HepG2 (cell line): ENCODE results near the gene CAGE1. TPM values are rescaled to one million over a fixed set of nuclear protein-coding genes. Genes with fewer than 3 reads are reported as not detected.

Experiments used
- ARHGAP35 ChIP-seq: sonication (generic); formaldehyde crosslinking; IDR thresholded peaks from 2 replicates; pipeline ENCODE4 v1.9.0; 2022; ENCODE audit warnings: mild to moderate bottlenecking, inconsistent platforms, moderate library complexity, missing genetic modification reagents, borderline replicate concordance
- ARID2 ChIP-seq: sonication (generic); formaldehyde crosslinking; IDR thresholded peaks from 2 replicates; pipeline ENCODE4 v1.8.1; 2022; ENCODE audit warnings: mild to moderate bottlenecking, missing genetic modification reagents, borderline replicate concordance
- DMTF1 ChIP-seq: sonication (generic); formaldehyde crosslinking; IDR thresholded peaks from 2 replicates; pipeline ENCODE4 v1.4.0; 2020; ENCODE audit warnings: mild to moderate bottlenecking, missing genetic modification reagents
- HDAC1 ChIP-seq: sonication (generic); formaldehyde crosslinking; IDR thresholded peaks from 2 replicates; pipeline ENCODE4 v1.5.1; 2020; ENCODE audit warnings: mild to moderate bottlenecking, missing genetic modification reagents
- HOXD1 ChIP-seq: sonication (generic); formaldehyde crosslinking; IDR thresholded peaks from 2 replicates; pipeline ENCODE4 v1.5.0; 2020; ENCODE audit warnings: missing genetic modification reagents
- IRX3 ChIP-seq: sonication (generic); formaldehyde crosslinking; IDR thresholded peaks from 2 replicates; pipeline ENCODE4 v1.8.1; 2023; ENCODE audit warnings: mild to moderate bottlenecking, low read depth, missing genetic modification reagents, borderline replicate concordance
- KDM5B ChIP-seq: sonication (generic); formaldehyde crosslinking; IDR thresholded peaks from 2 replicates; pipeline ENCODE4 v1.4.0; 2020; ENCODE audit warnings: missing genetic modification reagents, mild to moderate bottlenecking, borderline replicate concordance
- MAFG ChIP-seq: sonication (generic); formaldehyde crosslinking; IDR thresholded peaks from 2 replicates; pipeline ENCODE4 v1.5.1; 2020; ENCODE audit warnings: mild to moderate bottlenecking, missing genetic modification reagents
- MAFK ChIP-seq, 2 experiments: IDR thresholded peaks in 1 of 2; conservative IDR thresholded peaks in 1 of 2; 2 replicates each; pipeline ENCODE4 v1.6.1; 2011; ENCODE audit warnings: improper control_type of control experiment in 2 of 2, low read length in 2 of 2
- MXI1 ChIP-seq: IDR thresholded peaks from 3 replicates; pipeline ENCODE4 v1.6.1; 2012; ENCODE audit warnings: low read depth, low read length, inconsistent platforms, borderline replicate concordance
- NCOA2 ChIP-seq: sonication (generic); formaldehyde crosslinking; IDR thresholded peaks from 2 replicates; pipeline ENCODE4 v1.8.0; 2022; ENCODE audit warnings: inconsistent platforms
- NR2C2 ChIP-seq: sonication (generic); formaldehyde crosslinking; IDR thresholded peaks from 2 replicates; pipeline ENCODE4 v1.4.0; 2020; ENCODE audit warnings: missing genetic modification reagents, mild to moderate bottlenecking, moderate library complexity, borderline replicate concordance
- PAX8 ChIP-seq: sonication (generic); formaldehyde crosslinking; IDR thresholded peaks from 2 replicates; pipeline ENCODE4 v1.8.0; 2022; ENCODE audit warnings: mild to moderate bottlenecking, missing genetic modification reagents, borderline replicate concordance
- REPIN1 ChIP-seq: sonication (generic); formaldehyde crosslinking; IDR thresholded peaks from 2 replicates; pipeline ENCODE4 v1.8.0; 2022; ENCODE audit warnings: missing genetic modification reagents, low read depth, mild to moderate bottlenecking, borderline replicate concordance
- REXO4 ChIP-seq: sonication (generic); formaldehyde crosslinking; IDR thresholded peaks from 2 replicates; pipeline ENCODE4 v1.8.0; 2022; ENCODE audit warnings: missing genetic modification reagents, mild to moderate bottlenecking, borderline replicate concordance
- RNF2 ChIP-seq: fragments of 450-650 bp; conservative IDR thresholded peaks from 2 replicates; pipeline ENCODE4 v1.6.1; 2016; ENCODE audit warnings: low read depth
- RNF219 ChIP-seq: sonication (generic); formaldehyde crosslinking; IDR thresholded peaks from 2 replicates; pipeline ENCODE4 v1.5.0; 2020; ENCODE audit warnings: mild to moderate bottlenecking, missing genetic modification reagents
- TERF1 ChIP-seq: sonication (generic); formaldehyde crosslinking; IDR thresholded peaks from 2 replicates; pipeline ENCODE4 v1.8.0; 2022; ENCODE audit warnings: mild to moderate bottlenecking, missing genetic modification reagents, moderate library complexity
- YEATS2 ChIP-seq: sonication (generic); formaldehyde crosslinking; IDR thresholded peaks from 2 replicates; pipeline ENCODE4 v1.4.0; 2020; ENCODE audit warnings: missing genetic modification reagents, borderline replicate concordance
- ZIK1 ChIP-seq: sonication (generic); formaldehyde crosslinking; IDR thresholded peaks from 2 replicates; pipeline ENCODE4 v1.5.0; 2020; ENCODE audit warnings: mild to moderate bottlenecking, low read depth, missing genetic modification reagents, borderline replicate concordance
- ZMYM2 ChIP-seq: sonication (generic); formaldehyde crosslinking; IDR thresholded peaks from 2 replicates; pipeline ENCODE4 v1.8.0; 2022; ENCODE audit warnings: mild to moderate bottlenecking, missing genetic modification reagents
- ZNF337 ChIP-seq: sonication (generic); formaldehyde crosslinking; IDR thresholded peaks from 2 replicates; pipeline ENCODE4 v1.5.1; 2020; ENCODE audit warnings: missing genetic modification reagents, low read depth, mild to moderate bottlenecking, borderline replicate concordance
- ZNF343 ChIP-seq: sonication (generic); formaldehyde crosslinking; IDR thresholded peaks from 2 replicates; pipeline ENCODE4 v1.4.0; 2020; ENCODE audit warnings: mild to moderate bottlenecking, missing genetic modification reagents
- ZNF652 ChIP-seq: IDR thresholded peaks from 2 replicates; pipeline ENCODE4 v1.6.1; 2016; ENCODE audit warnings: low read depth, borderline replicate concordance
- polyA plus RNA-seq, 8 experiments: library from polyadenylated mRNA; depleted of rRNA in 3 of 8; stranded (reverse) in 7 of 8; unstranded in 1 of 8; fragments of >200 nt; fragmentation: Illumina TruSeq in 4 of 8; extraction: Trizol in 4 of 8; gene quantifications; 2 replicates each; pipeline versions ENCODE4 v1.2.1 to v1.2.3, GENCODE V29; 2011 to 2016; ENCODE audit warnings: low read depth in 4 of 8, missing spikeins in 1 of 8, mixed read lengths in 1 of 8; ENCODE audit not compliant: insufficient read depth in 1 of 8
- total RNA-seq, 5 experiments: library from RNA; depleted of rRNA; stranded (reverse); fragments of >200 nt; fragmentation: Illumina TruSeq; extraction: Trizol; gene quantifications; 2 replicates each; pipeline ENCODE4 v1.2.3, GENCODE V29; 2016; ENCODE audit warnings: low read depth in 1 of 5

The CAGE1 gene
- total and polyA plus RNA-seq, 2 of the 13 experiments (the other 11 are each of a cell fraction or from before 2014, with no cell fraction given): 0.03 to 0.15 TPM

GRCh38 chr6:7424967-7425807 is 35.6 kb upstream of the CAGE1 start (continued):
- TF ChIP-seq RNF219 (no peak), KDM5B (CRISPR knock-in tag) (no peak), ZNF337 (CRISPR knock-in tag) (no peak), DMTF1 (no peak), ZNF652 (CRISPR knock-in tag) (no peak; the same call in 1 of the 2 replicates), ZIK1 (CRISPR knock-in tag) (no peak), NR2C2 (CRISPR knock-in tag) (no peak), HOXD1 (CRISPR knock-in tag) (no peak), TERF1 (CRISPR knock-in tag) (no peak), MXI1 (no peak; the same call in 2 of the 3 replicates), NCOA2 (CRISPR knock-in tag) (no peak), HDAC1 (no peak), IRX3 (no peak), ZMYM2 (no peak), MAFG (no peak), YEATS2 (CRISPR knock-in tag) (no peak), REXO4 (CRISPR knock-in tag) (no peak), ARHGAP35 (CRISPR knock-in tag) (no peak), RNF2 (no peak), MAFK (conservative IDR thresholded peaks at IDR 0.05 in 1 of 2, IDR thresholded peaks at IDR 0.05 in 1 of 2; ENCODE audit: low read length in 2 of 2) (no peak), ARID2 (no peak), REPIN1 (no peak), PAX8 (no peak), ZNF343 (no peak)
